Measurements from ENCODE around the gene CCR5. TPM values are rescaled to one million over a fixed set of nuclear protein-coding genes. Genes with fewer than 3 reads are reported as not detected.

The CCR5 gene
- total RNA-seq, 1 donor from 2014 or later, result not detected

GRCh38 chr3:46378426-46378942 lies 7.7 kb downstream of the CCR5 start:
- Histone ChIP-seq H4K20me1 (ENCODE audit: low read depth) (no peaks in the 10 kb centered on the region), H3K36me3 (no peaks in the 10 kb centered on the region), H3K4me3 (no peak overlapping the region), H2AFZ (replicated peaks) (no peak overlapping the region), H3K27me3 (no peaks in the 10 kb centered on the region), H3K9ac (no peak overlapping the region), H3K4me2 (no peak overlapping the region), H3K9me3 (ENCODE audit: low read depth) (no peaks in the 10 kb centered on the region), H3K27ac (no peak overlapping the region), H3K79me2 (ENCODE audit: low read depth) (no peaks in the 10 kb centered on the region), H3K4me1 (no peaks in the 10 kb centered on the region), H3F3A (ENCODE audit: low read depth) (no peaks in the 10 kb centered on the region)
- TF ChIP-seq EZH2phosphoT487 (IDR thresholded peaks at IDR 0.05), result no peak
- TF ChIP-seq CTCF (IDR thresholded peaks at IDR 0.05), result peak; percentile 84
- no peak for TF ChIP-seq EZH2 (IDR thresholded peaks at IDR 0.05)
- Mint-ChIP-seq H3K9me3 (no peaks in the 10 kb centered on the region), H3K4me1 (no peaks in the 10 kb centered on the region), H3K36me3 (no peaks in the 10 kb centered on the region), H3K27me3 (ENCODE audit: insufficient read depth, low read depth) (peaks cover 6% of the 10 kb centered on the region), H3K4me3 (no peak overlapping the region), H3K27ac (no peak overlapping the region)
- DNase-seq (ENCODE audit: low spot score), result peak; percentile 75

GRCh38 chr3:46380471-46381221 lies 9.9 kb downstream of the CCR5 start:
- H3K27me3 ChIP-seq, result no peaks in the 10 kb centered on the region
- H3K36me3 ChIP-seq, result no peaks in the 10 kb centered on the region
- H2AFZ ChIP-seq (replicated peaks), result no peak overlapping the region
- DNase-seq (ENCODE audit: low spot score), result no peak
- H3K4me1 ChIP-seq, result no peaks in the 10 kb centered on the region
- no peaks in the 10 kb centered on the region for H3K79me2 ChIP-seq (ENCODE audit: low read depth)
- H3K4me2 ChIP-seq, result no peak overlapping the region
- no peak overlapping the region for H3K9ac ChIP-seq
- peaks cover 10% of the 10 kb centered on the region for H3K27me3 Mint-ChIP-seq (ENCODE audit: insufficient read depth, low read depth)
- H3K4me1 Mint-ChIP-seq, result no peaks in the 10 kb centered on the region
- no peak overlapping the region for H3K4me3 Mint-ChIP-seq
- H3F3A ChIP-seq (ENCODE audit: low read depth), result no peaks in the 10 kb centered on the region
- H3K4me3 ChIP-seq, result no peak overlapping the region
- H3K27ac Mint-ChIP-seq, result no peak overlapping the region
- TF ChIP-seq EZH2phosphoT487 (IDR thresholded peaks at IDR 0.05), result no peak
- TF ChIP-seq CTCF (IDR thresholded peaks at IDR 0.05), result no peak
- no peak for TF ChIP-seq EZH2 (IDR thresholded peaks at IDR 0.05)
- H3K9me3 ChIP-seq (ENCODE audit: low read depth), result no peaks in the 10 kb centered on the region
- no peaks in the 10 kb centered on the region for H3K36me3 Mint-ChIP-seq
- H3K9me3 Mint-ChIP-seq, result no peaks in the 10 kb centered on the region
- H4K20me1 ChIP-seq (ENCODE audit: low read depth), result no peaks in the 10 kb centered on the region
- H3K27ac ChIP-seq, result no peak overlapping the region

GRCh38 chr3:46381625-46382024 lies 10.9 kb downstream of the CCR5 start:
- Histone ChIP-seq H3K4me3 (no peak overlapping the region), H3K79me2 (ENCODE audit: low read depth) (no peaks in the 10 kb centered on the region), H3K4me2 (no peak overlapping the region), H4K20me1 (ENCODE audit: low read depth) (no peaks in the 10 kb centered on the region), H2AFZ (replicated peaks) (no peak overlapping the region), H3K27me3 (no peaks in the 10 kb centered on the region), H3K4me1 (no peaks in the 10 kb centered on the region), H3K9me3 (ENCODE audit: low read depth) (no peaks in the 10 kb centered on the region), H3K27ac (no peak overlapping the region), H3F3A (ENCODE audit: low read depth) (no peaks in the 10 kb centered on the region), H3K9ac (no peak overlapping the region), H3K36me3 (no peaks in the 10 kb centered on the region)
- Mint-ChIP-seq H3K4me3 (no peak overlapping the region), H3K9me3 (no peaks in the 10 kb centered on the region), H3K4me1 (no peaks in the 10 kb centered on the region), H3K36me3 (no peaks in the 10 kb centered on the region), H3K27me3 (ENCODE audit: insufficient read depth, low read depth) (peaks cover 10% of the 10 kb centered on the region), H3K27ac (no peak overlapping the region)
- no peak for DNase-seq (ENCODE audit: low spot score)
- TF ChIP-seq EZH2 (IDR thresholded peaks at IDR 0.05) (no peak), CTCF (IDR thresholded peaks at IDR 0.05) (no peak), EZH2phosphoT487 (IDR thresholded peaks at IDR 0.05) (no peak)
